Hematopoietic multipotent progenitor cell treated with erythropoietin and hydrocortisone succinate and interleukin-3 and kit ligand, for 8 days (in vitro differentiated cells): ENCODE measurements around the gene TMEM19.
A peak's percentile ranks its signal among the peaks of the same experiment; 100 is the strongest.
"Not testable (repeated sequence)": the region's sequence is repeated elsewhere in the genome, so short reads cannot be mapped to it uniquely, and the experiment has no call there.

ENCODE experiments used
- DNase-seq: peaks from one replicate; pipeline ENCODE4 v3.0.0-alpha.2; 2015

Gene TMEM19

DNA sequence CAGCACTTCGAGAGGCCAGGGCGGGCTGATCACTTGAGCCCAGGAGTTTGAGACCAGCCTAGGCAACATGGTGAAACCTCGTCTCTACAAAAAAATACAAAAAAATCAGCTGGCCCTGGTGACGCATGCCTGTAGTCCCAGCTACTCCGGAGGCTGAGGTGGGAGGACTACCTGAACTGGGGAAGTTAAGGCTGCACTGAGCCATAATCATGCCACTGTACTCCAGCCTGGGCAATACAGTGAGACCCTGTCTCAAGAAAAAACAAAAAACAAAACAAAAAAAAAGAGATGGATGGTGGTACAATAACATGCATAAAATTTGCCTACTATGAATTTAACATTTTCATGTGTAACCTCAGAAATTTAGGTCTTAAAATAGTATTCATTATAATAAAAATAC, 19.6 kb upstream of the TMEM19 start:
- DNase-seq: no peak

DNA sequence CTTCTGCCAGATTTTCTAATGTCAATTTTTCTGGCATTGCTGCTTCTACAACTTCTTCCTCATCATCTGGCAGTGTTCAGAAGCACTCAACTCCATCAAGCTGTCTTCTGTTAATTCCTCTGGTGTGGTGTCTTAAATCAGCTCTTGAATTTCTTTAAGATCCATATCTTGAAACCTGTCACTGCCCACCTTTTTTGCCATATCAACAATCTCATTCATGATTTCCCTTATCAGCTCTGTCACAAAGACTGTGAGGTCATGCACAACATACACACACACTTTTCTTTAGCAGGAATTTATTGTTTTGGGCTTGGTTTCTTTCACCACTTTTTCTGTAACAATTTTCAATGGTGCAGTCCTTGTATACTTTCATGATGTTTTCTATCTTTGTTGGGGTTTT, 14.6 kb upstream of the TMEM19 start:
- no peak for DNase-seq

DNA sequence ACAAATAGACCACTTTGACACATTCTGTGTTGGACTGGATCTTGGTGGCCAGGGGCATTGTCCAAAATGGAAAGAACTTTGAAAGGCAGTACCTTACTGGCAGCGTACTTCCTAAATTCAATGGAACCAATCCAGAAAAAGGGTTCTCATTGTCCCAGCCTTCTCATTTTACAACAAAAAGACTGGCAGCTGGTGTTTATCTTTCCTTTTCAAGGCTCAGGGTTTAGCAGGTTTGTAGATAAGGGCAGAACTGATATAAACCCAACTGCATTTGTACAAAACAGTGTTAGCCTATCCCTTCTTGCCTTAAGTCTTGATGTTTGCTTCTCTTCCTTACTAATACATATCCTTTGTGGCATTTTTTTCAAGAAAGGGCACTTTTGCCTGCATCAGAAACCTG, 14.1 kb upstream of the TMEM19 start:
- peak; percentile 89 for DNase-seq

DNA sequence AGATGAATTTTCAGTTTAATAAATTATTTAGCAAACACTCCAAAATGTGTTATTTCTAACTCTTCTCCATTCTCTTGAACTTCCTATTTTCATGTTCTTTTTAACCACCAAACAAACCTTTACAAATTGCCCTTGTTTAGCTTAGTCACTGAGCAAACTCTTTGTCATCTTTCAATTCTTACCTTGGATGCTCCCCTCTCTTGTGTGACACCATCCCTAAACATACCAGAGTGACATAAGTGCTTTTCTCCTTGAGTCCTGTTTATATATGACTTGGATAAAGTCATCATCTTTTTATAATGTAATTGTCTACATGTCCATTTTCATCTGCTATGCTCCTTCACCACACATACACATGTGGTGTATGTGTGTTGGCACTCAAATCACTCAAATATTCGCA, 3.4 kb upstream of the TMEM19 start:
- DNase-seq: no peak

DNA sequence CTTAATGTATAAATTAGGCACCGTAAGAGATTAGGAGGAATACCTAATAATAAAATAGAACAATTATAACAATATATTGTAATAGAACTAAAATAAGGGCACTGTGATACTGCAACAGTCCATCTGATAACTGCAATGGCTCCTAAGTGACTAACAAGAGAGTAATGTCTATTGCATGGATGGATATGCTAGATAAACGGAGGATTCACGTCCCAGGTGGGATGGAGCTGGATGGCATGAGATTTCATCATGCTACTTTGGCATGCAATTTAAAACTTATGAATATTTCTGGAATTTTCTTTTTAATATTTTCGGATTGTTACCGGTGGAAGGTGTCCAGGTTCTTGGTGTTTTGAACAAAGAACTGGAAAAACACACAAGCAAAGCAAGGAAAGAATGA, 2.2 kb upstream of the TMEM19 start:
- DNase-seq: no peak

DNA sequence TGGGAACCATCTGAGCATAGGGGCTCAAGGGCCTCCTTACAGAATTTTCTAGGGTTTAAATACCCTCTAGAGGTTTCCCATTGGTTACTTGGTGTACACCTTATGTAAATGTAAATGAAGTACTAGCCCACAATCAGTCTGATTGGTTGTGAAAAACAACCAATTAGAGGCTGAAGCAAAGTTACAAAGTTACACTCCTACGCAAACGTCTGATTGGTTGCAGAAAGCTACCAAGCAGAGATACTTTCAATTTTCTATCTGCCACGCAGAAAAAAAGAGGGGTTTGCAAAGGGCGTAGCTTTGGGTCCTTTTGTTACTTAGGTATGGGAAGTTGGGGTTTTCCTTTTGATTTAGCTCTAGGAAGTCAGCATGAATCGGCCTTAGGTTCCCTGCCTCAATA, 1.8 kb upstream of the TMEM19 start:
- peak; percentile 62 for DNase-seq

DNA sequence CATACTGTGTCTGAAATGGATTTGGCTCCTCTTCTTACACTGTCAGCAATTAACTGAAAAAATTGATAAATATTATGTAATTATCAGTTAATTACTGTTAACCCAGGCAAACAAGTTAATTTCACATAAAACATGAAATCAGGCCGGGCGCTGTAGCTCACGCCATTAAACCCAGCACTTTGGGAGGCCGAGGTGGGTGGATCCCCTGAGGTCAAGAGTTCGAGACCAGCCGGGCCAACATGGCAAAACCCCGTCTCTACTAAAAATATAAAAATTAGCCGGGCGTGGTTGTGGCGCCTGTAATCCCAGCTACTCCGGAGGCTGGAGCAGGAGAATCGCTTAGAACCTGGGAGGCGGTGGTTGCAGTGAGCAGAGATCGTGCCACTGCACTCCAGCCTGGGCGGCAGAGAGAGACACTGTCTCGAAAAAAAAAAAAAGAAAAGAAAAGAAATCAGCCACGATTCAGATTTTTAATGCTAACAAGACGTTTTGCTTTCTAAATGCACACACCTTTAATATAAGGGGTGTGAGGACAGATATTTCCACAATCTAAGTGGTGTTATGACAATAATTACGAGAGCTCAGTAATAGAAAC, 473 bp upstream of the TMEM19 start:
- DNase-seq: no peak

DNA sequence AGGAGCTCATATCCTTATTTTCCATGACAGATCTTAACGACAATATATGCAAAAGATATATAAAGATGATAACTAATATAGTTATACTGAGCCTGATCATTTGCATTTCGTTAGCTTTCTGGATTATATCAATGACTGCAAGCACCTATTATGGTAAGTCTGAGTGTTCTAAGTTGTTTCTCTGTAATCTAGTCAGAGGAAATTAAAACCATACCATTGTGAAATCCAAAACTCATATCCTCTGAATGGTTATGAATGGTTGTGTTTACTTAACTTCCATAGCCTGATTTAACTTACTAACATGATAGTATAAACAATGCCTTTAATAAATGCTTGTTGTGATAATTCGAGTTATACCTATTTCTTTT, 760 bp downstream of the TMEM19 start:
- DNase-seq: no peak

DNA sequence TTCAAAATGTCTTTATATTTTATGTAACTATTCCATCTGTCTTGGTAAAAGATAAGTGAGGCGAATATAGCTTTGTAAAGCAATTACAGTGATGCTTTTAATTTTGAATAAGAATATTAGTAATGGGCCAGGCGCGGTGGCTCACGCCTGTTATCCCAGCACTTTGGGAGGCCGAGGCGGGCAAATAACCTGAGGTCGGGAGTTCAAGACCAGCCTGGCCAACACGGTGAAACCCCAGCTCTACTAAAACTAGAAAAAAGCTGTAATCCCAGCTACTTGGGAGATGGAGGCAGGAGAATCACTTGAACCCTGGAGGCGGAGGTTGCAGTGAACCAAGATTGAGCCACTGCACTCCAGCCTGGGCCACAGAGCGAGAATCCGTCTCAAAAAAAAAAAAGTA, 1.3 kb downstream of the TMEM19 start:
- DNase-seq: not testable (repeated sequence)

DNA sequence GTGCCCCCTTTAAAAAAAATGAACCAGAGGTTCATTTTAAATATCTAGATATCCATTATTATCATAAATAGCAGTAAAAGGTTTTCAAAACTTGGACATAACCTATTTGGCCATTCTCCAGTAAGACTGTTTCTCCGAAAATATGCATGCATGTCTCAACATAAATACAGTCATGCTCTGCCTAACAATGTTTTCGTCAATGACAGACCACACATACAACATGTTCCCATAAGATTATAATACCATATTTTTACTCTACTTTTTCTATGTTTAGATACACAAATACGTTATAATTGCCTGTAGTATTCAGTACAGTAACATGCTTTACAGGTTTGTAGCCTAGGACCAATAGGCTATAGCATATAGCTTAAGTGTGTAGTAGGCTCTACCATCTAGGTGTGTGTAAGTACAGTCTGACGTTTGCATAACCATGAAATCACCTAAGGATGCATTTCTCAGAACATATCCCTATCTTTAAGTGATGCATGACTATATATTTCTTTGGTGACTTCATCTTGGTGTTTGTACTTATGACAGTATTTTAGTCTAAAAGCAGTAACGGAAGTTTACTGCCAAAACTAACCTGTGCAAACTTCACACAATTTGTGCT, 3.2 kb downstream of the TMEM19 start:
- no peak for DNase-seq

DNA sequence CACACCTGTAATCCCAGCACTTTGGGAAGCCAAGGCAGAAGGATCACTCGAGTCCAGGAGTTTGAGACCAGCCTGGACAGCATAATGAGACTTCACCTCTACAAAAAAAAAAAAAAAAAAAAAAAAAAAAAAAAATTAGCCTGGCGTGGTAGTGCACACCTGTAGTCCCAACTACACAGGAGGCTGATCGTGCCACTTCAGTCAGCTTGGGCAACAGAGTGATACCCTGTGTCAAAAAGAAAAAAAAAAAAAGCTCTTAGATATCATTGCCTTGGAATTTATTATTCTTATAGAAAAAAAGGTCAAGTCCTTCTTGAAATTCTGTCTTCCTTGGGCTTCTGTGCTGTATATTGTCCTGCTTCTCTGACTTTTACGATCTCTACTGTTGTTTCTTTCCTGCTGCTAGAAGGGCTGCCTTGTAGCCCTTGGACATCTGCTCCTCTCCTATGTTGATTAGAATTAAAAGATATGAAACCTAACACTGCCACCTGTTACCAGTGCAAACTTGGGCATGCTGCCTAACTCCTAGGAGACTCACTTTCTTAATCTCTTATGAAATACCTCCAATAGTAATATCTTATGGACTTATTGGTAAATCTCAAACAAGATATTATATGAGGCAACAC, 5.7 kb downstream of the TMEM19 start:
- peak; percentile 59 for DNase-seq

DNA sequence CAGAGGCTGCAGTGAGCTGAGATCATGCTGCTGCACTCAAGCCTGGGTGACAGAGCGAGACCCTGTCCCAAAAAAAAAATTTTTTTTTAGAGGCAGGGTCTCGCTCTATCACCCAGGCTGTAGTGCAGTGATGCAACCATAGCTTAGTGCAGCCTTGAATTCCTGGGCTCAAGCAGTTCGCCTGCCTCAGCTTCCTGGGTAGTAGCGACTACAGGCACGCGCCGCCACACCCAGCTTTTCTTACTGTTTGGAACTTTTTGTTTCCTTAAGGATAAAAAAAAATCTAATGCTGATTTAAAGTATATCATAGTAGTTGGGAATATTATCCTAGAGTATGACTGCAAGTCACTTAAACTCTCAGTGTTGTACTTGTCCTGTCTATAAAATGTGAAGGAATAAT, 7.2 kb downstream of the TMEM19 start:
- no peak for DNase-seq

DNA sequence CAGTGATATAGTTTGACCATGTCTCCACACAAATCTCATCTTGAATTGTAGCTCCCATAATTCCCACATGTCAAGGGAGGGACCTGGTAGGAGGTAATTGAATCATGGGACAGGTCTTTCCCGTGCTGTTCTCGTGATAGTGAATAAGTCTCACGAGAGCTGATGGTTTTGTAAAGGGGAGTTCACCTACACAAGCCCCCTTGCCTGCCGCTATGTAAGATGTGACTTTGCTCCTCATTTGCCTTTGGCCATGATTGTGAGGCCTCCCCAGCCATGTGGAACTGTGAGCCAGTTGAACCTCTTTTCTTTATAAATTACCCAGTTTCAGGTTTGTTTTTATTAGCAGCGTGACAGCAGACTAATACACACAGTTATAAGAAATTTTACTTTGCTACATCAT, 7.8 kb downstream of the TMEM19 start:
- DNase-seq: not testable (repeated sequence)

DNA sequence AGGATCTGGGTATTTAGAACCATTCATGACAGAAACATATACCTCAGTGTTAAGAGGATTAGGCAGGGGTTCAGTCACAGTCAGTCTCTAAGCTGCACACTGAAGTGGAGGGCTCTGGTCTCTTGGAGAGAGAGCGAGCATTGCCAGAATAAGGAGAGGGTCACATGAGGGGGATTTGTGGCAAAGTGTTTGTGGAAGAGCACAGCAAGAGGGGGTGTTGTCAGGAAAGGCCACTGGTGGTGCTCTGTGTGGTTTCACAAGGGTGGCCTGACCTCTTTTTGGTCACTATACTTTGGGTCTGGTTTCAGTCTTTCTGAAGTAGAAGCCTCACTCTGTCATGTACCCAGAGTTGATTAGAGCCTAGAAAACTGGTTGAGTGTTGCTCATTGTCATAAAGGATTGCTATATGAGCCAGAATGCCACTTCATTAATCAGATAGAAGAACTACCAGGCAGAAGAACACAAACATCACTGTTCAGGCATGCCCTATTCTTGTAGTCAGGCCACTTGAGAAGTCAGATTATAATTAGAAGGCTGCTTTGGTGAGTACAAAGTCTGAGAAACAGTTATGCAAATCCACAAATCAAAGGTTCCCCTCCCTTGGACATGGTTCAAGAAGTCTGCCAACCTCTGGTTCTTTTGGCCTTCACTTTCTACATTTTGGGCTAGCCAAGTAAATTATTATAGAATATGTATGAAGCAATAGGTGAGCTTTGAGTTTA, 8.4 kb downstream of the TMEM19 start:
- DNase-seq: no peak

DNA sequence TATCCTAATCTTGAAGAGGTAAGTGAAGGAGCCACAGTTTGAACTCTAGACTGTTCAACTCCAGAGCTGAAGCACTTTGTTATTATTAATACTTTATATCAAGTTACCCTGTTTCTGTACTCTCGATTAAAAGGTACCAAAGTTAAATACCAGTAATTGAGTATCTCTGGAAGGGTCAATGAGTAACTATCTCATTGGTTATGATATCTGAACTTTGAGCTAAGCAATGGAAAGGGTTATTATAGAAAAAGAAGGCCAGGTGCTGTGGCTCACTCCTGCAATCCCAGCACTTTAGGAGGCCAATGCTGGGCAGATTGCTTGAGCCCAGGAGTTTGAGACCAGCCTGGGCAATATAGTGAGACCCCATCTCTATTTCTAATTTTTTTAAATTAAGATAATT, 9.9 kb downstream of the TMEM19 start:
- no peak for DNase-seq

DNA sequence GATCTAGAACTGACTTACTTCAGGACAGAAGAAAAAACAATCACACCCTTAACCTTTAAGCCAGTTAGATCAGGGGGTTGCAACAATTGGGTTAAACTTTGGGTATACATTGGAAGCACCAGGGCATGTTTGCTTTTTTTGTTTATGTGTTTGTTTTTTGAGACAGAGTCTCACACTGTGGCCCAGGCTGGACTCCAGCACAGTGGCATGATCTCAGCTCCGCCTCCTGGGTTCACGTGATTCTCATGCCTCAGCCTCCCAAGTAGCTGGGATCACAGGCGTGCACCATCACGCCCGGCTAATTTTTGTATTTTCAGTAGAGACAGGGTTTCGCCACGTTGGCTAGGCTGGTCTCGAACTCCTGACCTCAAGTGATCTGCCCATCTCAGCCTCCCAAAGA, 16.3 kb downstream of the TMEM19 start:
- not testable (repeated sequence) for DNase-seq

DNA sequence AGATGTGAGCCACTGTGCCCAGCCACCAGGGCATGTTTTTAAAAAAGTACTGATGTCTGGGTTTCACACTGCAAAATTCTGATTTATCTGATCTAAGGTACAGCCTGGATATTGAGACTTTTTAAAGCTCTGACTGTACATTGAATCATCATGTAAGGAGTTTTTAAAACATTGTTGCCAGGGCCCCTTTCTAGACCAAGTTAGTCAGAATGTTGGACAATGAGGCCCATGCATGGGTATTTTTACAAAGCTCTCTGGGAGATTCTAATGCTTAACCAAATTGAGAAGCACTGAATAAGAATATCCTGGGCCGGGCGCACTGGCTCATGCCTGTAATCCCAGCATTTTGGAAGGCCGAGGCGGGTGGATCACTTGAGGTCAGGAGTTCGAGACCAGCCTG, 16.7 kb downstream of the TMEM19 start:
- no peak for DNase-seq

DNA sequence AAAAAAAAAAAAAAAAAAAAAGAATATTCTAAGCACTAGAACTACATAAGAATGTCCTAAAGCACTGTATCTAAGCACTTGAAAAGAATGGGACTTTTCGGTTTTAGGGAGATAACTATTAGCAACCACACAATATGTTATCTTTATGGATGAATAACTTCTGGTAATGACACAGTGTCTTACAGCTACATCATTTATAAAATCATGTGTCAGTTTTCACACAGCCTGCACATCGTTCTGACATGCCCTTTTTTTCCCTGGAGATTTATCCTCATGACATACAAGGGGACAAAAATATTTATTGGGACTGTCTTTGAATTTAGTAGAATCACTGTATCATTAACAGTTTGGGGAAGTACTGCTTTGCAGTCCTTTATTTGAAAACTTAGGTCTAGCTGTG, 17.3 kb downstream of the TMEM19 start:
- peak; percentile 25 for DNase-seq

DNA sequence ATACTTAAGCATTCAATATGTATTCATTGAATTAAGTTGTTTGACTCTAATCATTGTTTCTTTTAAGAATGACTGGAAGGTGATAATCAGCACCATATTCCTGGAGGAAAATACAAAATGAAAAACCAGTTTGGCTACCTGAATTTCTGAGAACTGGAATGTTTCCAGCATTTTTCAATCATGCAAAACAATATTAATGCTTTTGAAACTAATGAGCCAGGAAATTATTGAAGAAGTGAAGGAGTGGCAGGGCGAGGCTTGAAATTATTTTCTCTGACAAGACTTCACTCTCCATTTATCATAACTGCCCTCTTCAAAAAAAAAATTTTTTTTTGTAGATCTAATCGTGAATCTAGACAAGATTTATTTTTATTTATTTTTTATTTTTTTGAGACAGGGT, 19.0 kb downstream of the TMEM19 start:
- DNase-seq: no peak

DNA sequence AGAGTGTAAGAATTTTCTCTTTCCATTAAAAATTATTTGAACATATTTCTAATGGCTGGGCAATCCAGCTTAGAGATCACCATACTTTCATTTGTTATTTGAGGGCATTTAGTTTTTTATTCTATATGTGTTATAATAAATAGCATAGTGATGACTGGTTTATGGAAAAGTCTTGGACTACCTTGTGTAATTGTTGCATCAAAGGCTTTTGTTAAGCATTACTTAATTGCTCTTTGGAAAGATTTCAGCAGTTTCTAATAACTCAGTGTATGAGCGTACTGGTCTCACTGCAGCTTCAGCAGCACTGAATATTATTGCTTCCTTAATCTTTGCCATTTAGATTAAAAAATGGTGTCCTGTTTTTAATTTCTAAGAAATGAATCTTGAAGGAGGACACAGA, 22.8 kb downstream of the TMEM19 start:
- no peak for DNase-seq

DNA sequence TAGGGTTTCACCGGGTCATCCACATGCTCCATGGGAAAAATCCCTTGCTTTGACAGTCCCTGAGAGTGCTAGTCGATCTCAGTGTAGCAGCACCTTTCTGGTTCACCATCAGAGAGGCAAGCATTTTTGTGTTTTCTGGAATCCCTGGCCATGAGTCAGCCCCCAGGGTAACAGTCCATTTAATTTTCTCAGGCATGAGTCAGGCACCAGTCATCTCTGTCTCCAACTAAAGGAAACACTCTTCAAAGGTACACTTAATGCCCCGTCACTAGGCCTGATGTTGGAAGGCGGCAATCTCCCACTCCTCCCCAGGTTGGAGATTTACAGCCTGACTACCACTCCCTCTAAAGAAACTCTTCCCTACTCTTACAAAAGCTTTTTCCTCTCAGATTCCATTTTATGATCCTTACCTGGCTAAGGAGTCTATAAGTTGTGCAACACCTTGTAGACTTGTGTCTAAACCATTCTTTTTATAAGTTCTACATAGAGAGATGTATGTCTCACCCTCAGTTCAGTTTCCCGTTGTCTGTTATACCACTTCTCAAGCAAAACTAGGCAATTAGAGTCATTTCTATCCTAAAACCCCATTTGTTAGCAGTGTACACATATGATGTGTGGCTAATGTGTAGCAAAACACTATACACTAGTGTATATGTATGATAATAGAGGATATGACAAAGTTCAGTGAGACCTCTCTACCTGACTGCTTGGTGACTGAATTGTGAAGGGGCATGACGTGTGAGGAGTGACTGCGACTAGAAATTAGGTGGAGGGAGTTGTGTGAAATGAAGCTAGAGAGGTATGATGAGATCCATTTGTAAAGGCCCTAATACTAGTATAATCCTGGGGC, 24.6 kb downstream of the TMEM19 start:
- DNase-seq: no peak

DNA sequence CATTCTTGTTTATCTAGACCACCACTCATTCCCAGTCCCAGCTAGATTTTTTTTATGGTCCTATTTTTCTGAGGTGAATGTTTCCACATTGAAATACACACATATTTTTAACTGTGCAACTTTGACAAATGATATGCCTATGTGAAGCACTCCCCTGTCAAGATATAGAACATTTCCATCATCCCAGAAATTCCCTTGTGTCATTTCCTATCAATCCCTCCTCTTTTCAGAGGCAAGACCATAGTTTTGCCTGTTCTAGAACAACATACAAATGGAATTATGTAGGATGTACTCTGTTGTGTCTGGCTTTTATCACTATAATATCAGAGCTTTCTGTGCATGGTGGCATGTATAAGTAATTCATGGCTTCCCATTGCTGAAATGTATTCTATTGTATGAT, 32.7 kb downstream of the TMEM19 start:
- DNase-seq: no peak

DNA sequence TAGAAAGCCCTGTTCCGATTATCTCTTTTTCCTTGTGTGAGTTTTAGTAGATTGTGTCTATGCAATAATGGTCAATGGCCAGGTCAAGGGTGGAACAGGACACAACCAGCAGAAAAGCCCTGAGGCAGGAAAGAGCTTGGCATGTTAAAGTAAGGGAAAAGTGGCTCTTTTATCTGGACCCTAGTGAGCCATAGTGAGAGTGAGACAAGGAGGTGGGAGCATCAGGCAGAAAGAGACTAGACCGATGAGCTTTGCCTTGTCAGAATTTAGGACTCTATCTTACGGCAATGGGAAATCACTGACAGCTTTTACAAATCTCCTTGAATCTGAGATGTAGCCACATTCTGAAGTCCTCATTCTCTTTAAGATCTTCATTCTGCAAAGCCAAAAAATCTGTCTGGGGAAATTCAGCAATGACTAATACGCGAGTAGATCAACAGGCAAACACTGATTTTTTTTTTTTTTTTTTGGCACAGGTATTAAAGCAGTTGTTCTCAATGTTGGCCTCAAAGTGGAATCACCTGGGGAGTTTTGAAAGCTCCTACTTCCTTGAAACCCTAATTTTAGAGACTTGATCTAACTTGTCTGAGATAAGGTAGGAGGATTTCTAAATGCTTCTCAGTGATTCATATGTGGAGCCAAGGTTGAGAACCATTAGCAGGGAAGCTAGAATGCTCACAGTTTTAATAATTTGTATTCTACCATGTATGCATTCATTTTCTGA, 33.9 kb downstream of the TMEM19 start:
- DNase-seq: no peak
